ENCODE data around the gene MCHR1.
"Not testable (repeated sequence)": the region's sequence is repeated elsewhere in the genome, so short reads cannot be mapped to it uniquely, and the experiment has no call there.

MCHR1 gene

DNA sequence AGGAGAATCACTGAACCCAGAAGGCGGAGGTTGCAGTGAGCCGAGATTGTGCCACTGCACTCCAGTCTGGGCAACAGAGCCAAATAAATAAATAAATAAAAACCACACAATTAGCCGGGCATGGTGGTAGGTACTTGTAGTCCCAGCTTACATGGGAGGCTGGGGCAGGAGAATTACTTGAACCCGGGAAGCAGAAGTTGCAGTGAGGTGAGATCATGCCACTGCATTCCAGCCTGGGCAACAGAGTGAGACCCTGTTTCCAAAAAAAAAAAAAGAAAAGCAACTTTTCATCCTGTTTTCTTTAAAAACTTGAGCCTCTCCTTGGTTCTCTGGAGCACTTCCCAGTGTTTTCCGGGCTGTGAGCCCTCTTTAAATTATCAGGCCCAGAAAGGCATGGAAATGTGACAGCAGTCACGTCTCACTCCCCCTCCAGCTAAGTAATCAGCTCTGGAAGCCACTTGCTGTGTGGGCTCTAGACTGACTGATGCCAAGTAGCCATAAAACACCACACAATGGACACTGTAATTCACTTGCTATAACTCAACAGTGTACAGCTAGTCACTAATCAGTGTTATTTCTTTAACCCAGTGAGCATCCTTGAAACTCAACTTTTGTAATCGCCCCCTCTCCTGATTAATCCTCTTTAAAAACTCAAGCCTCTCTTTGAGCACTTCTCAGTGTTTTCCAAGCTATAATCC, 13.0 kb upstream of the MCHR1 start:
- in situ Hi-C loops (cut with HindIII; ENCODE audit: low pct_unique_long_range_greater_than_20kb, low sequenced_read_pairs): no loop called here

DNA sequence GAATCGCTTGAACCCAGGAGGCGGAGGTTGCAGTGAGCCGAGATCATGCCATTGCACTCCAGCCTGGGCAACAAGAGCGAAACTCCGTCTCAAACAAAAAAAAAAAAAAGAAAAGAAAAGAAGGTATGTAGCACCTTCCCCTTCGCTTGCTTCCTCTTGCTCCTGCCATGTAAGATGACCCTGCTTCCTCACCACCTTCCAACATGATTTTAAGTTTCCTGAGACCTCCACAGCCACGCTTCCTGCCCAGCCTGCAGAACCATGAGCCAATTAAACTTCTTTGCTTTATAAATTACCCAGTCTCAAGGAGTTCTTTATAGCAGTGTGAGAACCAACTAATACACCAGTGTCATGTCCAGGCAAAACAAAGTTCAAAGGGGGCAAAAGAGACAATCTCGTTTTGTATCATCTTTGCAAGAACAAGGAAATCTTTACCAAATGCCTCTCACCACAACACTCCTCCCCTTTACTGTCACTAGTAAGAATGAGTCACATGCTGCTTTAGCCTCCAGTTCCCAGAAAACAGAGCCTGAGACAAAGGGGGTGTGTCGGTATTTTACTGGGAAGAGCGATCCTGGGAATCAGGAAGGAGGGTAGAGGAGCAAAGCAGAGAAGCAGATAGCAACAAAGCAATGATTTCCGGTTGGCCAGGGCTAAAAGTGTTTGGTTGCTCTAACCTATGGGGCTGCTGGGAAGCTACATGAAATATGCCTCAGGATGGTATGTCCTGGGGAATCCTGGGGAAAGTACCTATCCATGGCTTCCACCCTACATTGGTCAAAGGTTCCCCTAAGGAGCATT, 10.5 kb upstream of the MCHR1 start:
- in situ Hi-C loops (cut with HindIII; ENCODE audit: low pct_unique_long_range_greater_than_20kb, low sequenced_read_pairs): no loop called here
- no peak for TF ChIP-seq JUND (IDR thresholded peaks at IDR 0.05; ENCODE audit: low read depth)
- no peak for DNase-seq (ENCODE audit: low read depth in 1 of 2, low spot score in 1 of 2)

More for the DNA sequence above, 13.0 kb upstream of the MCHR1 start:
- DNase-seq (ENCODE audit: low read depth in 1 of 2, low spot score in 1 of 2): no peak
- no peak for TF ChIP-seq JUND (IDR thresholded peaks at IDR 0.05; ENCODE audit: low read depth)

DNA sequence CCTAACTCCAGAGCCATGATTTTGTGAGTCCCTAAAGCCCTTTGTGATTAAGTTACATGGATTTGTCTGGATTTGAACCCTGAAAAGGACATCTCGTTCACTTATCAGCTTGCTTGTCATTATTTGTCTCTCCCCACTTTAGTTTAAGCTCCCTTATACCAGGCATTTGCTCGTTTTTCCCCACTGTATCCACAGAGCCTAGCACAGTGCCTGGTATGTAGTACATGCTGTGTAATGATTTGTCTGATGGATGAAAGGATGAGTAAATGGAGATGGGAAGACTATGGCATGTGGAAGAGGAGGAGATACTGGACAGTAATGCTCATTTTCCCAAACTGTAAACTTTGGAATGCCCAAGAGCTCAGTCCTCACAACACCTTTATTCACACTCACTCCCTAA, 9.2 kb upstream of the MCHR1 start:
- DNase-seq (ENCODE audit: low read depth in 1 of 2, low spot score in 1 of 2): no peak
- TF ChIP-seq JUND (IDR thresholded peaks at IDR 0.05; ENCODE audit: low read depth): no peak
- in situ Hi-C loops (cut with HindIII; ENCODE audit: low pct_unique_long_range_greater_than_20kb, low sequenced_read_pairs): no loop called here

DNA sequence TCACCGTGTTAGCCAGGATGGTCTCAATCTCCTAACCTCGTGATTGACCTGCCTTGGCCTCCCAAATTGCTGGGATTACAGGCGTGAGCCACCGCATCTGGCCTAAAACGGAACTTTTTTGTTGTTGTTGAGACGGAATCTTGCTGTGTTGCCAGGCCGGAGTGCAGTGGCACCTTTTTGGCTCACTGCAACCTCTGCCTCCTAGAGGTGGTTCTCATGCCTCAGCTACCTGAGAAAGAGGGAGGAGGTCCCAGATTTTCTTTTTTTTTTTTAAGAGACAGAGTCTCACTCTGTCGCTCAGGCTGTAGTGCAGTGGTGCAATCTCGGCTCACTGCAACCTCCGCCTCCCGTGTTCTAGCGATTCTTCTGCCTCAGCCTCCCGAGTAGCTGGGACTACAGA, 7.9 kb upstream of the MCHR1 start:
- in situ Hi-C loops (cut with HindIII; ENCODE audit: low pct_unique_long_range_greater_than_20kb, low sequenced_read_pairs): no loop called here
- TF ChIP-seq JUND (IDR thresholded peaks at IDR 0.05; ENCODE audit: low read depth): no peak
- no peak for DNase-seq (ENCODE audit: low read depth in 1 of 2, low spot score in 1 of 2)

DNA sequence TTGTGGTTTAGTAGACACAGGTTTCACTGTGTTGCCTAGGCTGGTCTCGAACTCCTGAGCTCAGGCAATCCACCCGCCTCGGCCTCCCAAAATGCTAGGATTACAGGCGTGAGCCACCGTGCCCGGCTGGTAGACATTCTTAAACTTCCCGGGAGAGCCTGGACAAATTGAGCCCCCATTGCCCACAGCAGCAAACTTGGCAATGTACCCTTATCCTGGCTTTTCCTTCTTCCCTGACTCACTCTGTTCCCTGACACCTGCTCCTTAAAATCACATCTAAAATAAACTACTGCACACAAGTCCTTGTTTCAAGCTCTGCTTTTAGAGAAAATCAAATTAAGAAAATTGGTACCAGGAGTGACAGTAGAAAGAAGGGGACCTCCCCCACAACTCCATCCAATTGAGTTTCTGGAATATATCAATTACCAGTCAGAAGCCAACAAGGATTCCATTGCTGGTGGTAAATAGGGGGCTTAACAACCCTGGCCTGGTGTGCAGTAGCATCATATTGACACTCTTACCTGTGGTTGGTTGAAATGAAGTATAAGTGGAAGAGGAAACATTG, 7.4 kb upstream of the MCHR1 start:
- DNase-seq (ENCODE audit: low read depth in 1 of 2, low spot score in 1 of 2): no peak
- TF ChIP-seq JUND (IDR thresholded peaks at IDR 0.05; ENCODE audit: low read depth): no peak
- in situ Hi-C loops (cut with HindIII; ENCODE audit: low pct_unique_long_range_greater_than_20kb, low sequenced_read_pairs): no loop called here

DNA sequence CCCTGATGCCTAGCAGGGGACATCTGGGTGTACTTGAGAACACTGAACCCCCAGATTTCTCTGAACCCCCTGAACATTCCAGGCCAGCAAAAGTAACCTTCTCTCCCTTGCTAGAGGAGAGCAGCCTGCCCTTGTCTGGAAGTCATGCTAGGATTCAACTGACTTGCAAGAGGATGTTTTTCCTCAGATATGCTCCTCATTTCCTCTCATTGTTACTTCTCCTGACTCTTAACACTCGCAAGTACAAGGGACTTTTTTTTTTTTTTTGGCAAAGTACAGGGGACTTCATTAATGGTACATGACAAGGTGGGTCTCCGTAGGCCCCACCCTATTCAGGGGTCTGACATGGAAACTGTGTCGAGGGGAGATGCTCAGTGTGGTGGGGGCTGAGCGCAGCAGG, 6.3 kb upstream of the MCHR1 start:
- DNase-seq (ENCODE audit: low read depth in 1 of 2, low spot score in 1 of 2): no peak
- in situ Hi-C loops (cut with HindIII; ENCODE audit: low pct_unique_long_range_greater_than_20kb, low sequenced_read_pairs): no loop called here
- no peak for TF ChIP-seq JUND (IDR thresholded peaks at IDR 0.05; ENCODE audit: low read depth)

DNA sequence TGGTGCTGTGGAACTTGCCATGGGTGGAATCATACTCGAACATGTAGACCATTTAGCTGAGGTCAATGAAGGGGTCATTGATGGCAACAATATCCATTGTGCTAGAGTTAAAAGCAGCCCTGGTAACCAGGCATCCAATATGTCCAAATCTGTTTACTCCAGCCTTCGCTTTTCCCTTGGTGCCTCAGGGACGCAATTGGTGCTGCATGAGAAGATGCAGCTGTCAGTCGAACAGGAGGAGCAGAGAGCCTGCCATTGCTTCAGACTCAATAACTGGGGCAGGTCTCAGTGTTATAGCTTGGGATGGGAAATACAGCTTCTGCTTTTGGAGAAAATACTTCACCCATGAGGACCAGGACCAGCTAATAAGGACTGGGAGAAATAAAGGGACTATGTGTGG, 5.0 kb upstream of the MCHR1 start:
- TF ChIP-seq JUND (IDR thresholded peaks at IDR 0.05; ENCODE audit: low read depth): no peak
- in situ Hi-C loops (cut with HindIII; ENCODE audit: low pct_unique_long_range_greater_than_20kb, low sequenced_read_pairs): no loop called here

DNA sequence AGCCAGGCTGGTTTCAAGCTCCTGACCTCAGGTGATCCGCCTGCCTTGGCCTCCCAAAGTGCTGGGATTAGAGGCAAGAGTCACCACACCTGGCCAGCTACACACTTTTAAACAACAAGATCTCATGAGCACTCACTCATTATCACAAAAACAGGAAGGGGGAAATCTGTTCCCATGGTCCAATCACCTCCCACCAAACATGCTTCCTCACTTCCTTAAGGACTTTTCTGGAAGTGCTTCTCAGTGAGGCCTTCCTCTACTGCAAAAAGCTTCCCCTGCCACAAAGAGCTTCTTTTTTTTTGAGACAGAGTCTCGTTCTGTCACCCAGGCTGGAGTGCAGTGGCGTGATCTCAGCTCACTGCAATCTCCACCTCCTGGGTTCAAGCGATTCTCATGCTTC, 3.1 kb upstream of the MCHR1 start:
- in situ Hi-C loops (cut with HindIII; ENCODE audit: low pct_unique_long_range_greater_than_20kb, low sequenced_read_pairs); DNase-seq (ENCODE audit: low read depth in 1 of 2, low spot score in 1 of 2): not testable (repeated sequence)

More for the DNA sequence above, 5.0 kb upstream of the MCHR1 start:
- no peak for DNase-seq (ENCODE audit: low read depth in 1 of 2, low spot score in 1 of 2)

DNA sequence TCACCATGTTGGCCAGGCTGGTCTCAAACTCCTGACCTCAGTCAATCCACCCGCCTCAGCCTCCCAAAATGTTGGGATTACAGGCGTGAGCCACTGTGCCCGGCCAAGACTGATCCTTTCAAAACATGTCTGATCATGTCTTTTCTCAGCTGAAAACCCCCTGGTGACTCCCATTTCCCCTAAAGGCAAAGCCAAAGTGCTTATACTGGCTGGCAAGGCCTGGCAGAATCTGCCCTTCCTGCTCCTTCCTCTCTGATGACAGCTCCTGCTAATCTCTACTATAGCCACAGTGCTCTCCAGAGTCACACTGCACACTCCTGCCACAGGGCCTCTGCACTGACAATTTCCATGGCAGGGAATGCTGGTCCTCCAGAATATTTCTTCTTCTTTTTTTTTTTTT, 2.6 kb upstream of the MCHR1 start:
- no peak for DNase-seq (ENCODE audit: low read depth in 1 of 2, low spot score in 1 of 2)
- in situ Hi-C loops (cut with HindIII; ENCODE audit: low pct_unique_long_range_greater_than_20kb, low sequenced_read_pairs): no loop called here
- no peak for TF ChIP-seq JUND (IDR thresholded peaks at IDR 0.05; ENCODE audit: low read depth)

DNA sequence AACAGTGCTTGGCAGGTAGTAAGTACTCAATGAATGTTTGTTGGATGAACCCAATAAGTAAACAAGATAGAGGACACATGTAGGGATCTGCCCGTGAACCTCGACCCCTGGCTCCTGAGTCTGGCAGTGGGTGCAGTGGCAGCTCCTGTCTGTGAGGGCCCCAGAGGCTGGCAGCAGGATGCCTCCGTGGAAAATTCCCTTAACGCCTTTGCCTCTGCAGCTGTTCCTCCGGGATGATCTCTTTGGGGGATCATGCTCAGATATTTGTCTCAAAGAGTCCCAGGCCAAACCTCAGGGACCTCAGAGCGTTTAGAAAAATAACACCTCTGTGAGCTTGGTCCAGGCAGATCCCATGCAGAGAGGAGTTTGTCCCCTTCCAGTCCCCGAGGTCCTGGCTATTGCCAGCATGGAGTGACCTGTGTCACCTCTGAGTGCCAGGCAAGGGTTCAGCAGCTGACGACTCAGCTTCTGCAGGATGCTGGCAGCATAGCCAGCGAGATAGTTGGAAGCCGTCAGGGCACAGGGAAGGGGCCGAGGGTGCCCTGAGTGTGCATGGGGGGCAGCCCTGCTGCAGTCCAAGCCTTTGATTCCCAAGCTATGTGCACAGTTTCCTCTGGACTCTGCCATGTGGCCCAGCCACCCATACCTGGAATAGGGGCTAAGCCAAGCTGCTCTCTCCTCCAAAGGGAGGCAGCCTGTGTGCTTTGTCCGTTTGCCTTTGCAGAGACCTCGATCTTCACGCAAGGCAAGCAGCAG, 613 bp upstream of the MCHR1 start:
- no peak for TF ChIP-seq JUND (IDR thresholded peaks at IDR 0.05; ENCODE audit: low read depth)
- in situ Hi-C loops (cut with HindIII; ENCODE audit: low pct_unique_long_range_greater_than_20kb, low sequenced_read_pairs): no loop called here
- no peak for DNase-seq (ENCODE audit: low read depth in 1 of 2, low spot score in 1 of 2)

DNA sequence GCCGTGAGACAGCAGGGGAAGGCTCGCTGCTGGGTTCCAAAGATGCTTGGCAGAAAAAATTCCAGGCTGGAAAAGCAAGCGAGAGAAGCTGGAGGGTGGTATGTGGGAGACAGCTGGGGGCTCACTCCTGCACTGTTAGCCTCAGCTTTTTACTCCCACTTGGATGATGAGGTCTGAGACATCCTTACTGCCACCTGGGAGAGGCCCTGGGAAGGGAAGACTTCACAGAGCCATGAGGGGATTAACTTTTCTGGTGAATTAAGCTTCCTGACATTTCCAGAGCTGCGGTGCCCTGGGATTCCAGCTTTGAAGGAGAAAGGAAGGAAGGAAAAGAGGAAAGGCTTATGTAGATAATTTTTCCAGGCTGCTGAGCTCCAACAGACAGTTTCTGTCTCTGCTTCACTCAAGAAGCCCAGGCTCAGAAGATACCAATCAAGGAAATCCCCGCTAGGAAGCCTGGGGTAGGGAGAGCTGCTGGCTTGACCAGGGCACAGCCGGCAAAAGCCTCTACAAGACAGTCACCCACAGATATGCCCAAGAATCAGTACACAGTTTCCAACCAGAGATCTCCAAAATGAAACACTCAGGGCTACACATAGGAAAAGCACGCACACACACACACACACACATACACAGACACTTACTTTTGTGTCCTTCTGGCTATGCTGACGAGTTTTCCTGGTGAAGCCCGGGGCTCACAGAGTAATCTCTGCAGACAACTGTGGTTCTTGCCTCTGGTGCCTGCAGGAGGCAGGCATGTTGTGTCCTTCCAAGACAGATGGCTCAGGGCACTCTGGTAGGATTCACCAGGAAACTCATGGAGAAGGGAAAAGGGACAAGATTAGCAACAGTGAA, 907 bp downstream of the MCHR1 start:
- in situ Hi-C loops (cut with HindIII; ENCODE audit: low pct_unique_long_range_greater_than_20kb, low sequenced_read_pairs): no loop called here
- DNase-seq (ENCODE audit: low read depth in 1 of 2, low spot score in 1 of 2): peak; percentile 7 to 60
- no peak for TF ChIP-seq JUND (IDR thresholded peaks at IDR 0.05; ENCODE audit: low read depth)

DNA sequence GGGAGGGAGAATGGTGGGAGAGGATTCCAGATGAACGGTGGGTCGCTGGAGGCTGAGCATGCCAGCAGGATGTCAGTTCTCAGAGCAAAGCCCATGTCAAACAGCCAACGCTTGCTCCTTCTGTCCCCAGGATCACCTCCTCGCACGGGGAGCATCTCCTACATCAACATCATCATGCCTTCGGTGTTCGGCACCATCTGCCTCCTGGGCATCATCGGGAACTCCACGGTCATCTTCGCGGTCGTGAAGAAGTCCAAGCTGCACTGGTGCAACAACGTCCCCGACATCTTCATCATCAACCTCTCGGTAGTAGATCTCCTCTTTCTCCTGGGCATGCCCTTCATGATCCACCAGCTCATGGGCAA, 1.5 kb downstream of the MCHR1 start:
- in situ Hi-C loops (cut with HindIII; ENCODE audit: low pct_unique_long_range_greater_than_20kb, low sequenced_read_pairs): no loop called here
- DNase-seq (ENCODE audit: low read depth in 1 of 2, low spot score in 1 of 2): no peak
- no peak for TF ChIP-seq JUND (IDR thresholded peaks at IDR 0.05; ENCODE audit: low read depth)

All from T47D (cell line).